H7 (cell line): Measurements from ENCODE around the gene IARS2. TPM values are rescaled to one million over a fixed set of nuclear protein-coding genes. Genes with fewer than 3 reads are reported as not detected.
"Not testable (repeated sequence)": the region's sequence is repeated elsewhere in the genome, so short reads cannot be mapped to it uniquely, and the experiment has no call there.

ENCODE experiments used
- DNase-seq: peaks from one replicate; pipeline ENCODE4 v3.0.0; 2012
- H3K27me3 ChIP-seq: 2 replicates; pipeline ENCODE4 v1.6.0; 2011; ENCODE audit warnings: mild to moderate bottlenecking, low read length; ENCODE audit not compliant: control insufficient read depth, insufficient read depth
- H3K36me3 ChIP-seq: replicated peaks from 2 replicates; pipeline ENCODE4 v1.5.1; 2011; ENCODE audit warnings: low read length; ENCODE audit not compliant: control insufficient read depth, insufficient read depth
- H3K4me3 ChIP-seq: 2 replicates; pipeline ENCODE4 v1.5.1; 2011; ENCODE audit warnings: low read depth, mild to moderate bottlenecking, control low read depth, low read length, moderate library complexity; ENCODE audit not compliant: insufficient read depth
- total RNA-seq: library from RNA; depleted of rRNA; stranded (reverse); fragments of >200 nt; shearing (Covaris generic); gene quantifications from 2 replicates; pipeline ENCODE4 v1.2.3, GENCODE V29; 2014; rRNA removed

Gene IARS2
- total RNA-seq, 1 experiment from 2014 or later: 119 TPM

DNA sequence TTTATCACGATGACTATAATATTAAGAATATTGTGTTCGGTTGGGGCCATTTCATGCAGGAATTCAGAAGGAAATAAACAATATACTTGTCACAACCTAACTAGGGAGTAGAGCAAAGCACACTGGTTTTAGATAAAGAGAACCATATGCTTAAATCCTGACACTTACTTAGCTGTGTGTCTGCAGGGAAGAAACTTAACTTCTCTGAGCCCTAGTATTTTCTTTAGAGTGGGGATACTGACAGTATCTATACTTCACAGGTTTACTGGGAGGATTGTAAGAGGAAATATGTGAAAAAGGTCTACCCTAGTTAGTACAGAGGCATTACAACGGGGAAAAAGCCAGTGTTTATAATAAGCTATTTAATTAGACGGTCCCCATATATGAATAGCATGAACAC is 72.9 kb downstream of the IARS2 start:
- Histone ChIP-seq H3K36me3 (peaks cover 22% of the 10 kb centered on the region), H3K4me3 (no peak overlapping the region)

DNA sequence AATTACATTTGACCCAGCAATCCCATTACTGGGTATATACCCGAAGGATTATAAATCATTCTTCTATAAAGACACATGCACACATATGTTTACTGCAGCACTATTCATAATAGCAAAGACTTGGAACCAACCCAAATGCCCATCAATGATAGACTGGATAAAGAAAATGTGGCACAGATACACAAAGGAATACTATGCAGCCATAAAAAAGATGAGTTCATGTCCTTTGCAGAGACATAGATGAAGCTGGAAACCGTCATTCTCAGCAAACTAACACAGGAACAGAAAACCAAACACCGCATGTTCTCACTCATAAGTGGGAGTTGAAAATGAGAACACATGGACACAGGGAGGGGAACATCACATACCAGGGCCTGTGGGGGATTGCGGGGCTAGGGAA is 76.0 kb downstream of the IARS2 start:
- peaks cover 20% of the 10 kb centered on the region for H3K36me3 ChIP-seq
- DNase-seq, H3K27me3 ChIP-seq, H3K4me3 ChIP-seq: not testable (repeated sequence)

More for the DNA sequence above, 72.9 kb downstream of the IARS2 start:
- H3K27me3 ChIP-seq: no peaks in the 10 kb centered on the region
- no peak for DNase-seq

DNA sequence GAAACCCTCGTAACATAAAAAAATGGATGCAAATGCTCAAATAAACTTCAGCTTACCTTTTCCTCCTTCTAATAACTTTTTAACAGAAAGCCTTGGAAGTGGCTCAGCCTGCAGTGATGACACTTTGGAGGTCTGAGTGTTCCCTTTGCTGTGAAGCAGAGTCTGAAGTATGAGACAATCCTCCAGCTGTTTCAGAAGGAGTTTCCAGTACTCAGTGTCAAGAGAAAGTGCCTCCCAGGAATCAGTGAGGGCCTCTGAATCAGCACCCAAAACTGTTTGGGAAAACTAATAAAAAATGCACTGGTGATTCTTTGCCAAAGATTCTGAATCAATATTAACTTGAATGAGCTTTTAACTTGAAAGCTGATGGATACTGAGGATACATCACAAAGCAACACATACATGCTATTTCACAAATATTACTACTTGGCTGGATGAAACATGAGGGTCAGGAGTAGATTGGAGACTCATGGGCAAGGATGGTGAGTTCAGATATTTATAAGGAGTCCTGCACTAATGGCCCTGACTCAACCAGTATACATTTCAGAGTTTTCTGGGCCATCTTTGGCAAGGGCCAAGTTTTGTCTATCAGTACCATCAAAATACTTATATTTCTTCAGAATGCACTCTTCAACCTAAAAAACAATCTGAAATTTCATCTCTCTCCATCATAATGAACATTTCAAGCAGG is 77.0 kb downstream of the IARS2 start:
- no peaks in the 10 kb centered on the region for H3K27me3 ChIP-seq
- peaks cover 18% of the 10 kb centered on the region for H3K36me3 ChIP-seq
- DNase-seq: no peak
- H3K4me3 ChIP-seq: no peak overlapping the region

DNA sequence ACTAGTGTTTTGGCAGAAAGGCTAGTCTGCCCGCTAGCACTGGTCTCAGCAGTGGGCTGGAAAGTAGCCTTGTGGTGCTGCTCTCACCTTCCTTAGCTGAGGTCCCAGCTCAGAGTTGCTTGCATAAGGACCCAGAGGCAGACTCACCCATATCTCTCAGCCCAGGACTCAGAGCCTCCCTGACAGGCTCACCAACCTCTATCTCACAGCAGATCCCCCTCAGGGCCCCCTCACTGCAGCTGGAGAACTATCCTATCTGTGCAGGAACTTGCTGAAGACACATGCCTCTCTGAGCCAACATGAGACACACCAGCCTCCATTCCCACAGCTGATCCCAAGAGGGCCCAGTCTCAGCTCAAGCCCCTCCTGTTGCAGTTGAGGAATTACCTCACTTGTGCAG is 82.6 kb downstream of the IARS2 start:
- no peak for DNase-seq
- peaks cover 6% of the 10 kb centered on the region for H3K36me3 ChIP-seq
- H3K27me3 ChIP-seq: no peaks in the 10 kb centered on the region
- H3K4me3 ChIP-seq: no peak overlapping the region

- Histone ChIP-seq H3K27me3 (no peaks in the 10 kb centered on the region), H3K4me3 (no peak overlapping the region), H3K36me3 (peaks cover 4% of the 10 kb centered on the region)
- no peak for DNase-seq
Observed at GRCh38 chr1:220182111-220182510, 88.2 kb downstream of the IARS2 start.

- Histone ChIP-seq H3K36me3 (peaks cover 4% of the 10 kb centered on the region), H3K27me3 (no peaks in the 10 kb centered on the region), H3K4me3 (no peak overlapping the region)
- no peak for DNase-seq
Observed at GRCh38 chr1:220182656-220183055, 88.7 kb downstream of the IARS2 start.

DNA sequence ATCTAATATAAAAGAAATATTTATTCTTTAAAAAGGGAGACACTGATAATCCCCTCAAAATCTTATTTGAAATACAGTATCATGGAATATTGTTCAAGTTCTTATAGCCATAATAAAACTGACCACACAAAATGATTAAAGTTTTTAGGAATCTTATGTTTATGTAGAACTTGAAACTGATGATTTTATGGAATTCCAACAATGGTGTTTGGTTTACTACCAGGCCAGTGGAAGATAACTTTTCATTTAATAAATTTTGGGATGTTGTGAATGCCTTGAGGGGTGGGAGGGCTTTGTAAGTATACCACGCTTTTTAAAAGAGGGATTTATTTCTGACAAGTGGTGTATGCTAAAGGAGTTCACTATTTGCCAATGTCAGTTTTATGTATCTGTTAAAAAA is 90.6 kb downstream of the IARS2 start:
- DNase-seq: no peak
- Histone ChIP-seq H3K36me3 (peaks cover 7% of the 10 kb centered on the region), H3K27me3 (no peaks in the 10 kb centered on the region), H3K4me3 (no peak overlapping the region)

DNA sequence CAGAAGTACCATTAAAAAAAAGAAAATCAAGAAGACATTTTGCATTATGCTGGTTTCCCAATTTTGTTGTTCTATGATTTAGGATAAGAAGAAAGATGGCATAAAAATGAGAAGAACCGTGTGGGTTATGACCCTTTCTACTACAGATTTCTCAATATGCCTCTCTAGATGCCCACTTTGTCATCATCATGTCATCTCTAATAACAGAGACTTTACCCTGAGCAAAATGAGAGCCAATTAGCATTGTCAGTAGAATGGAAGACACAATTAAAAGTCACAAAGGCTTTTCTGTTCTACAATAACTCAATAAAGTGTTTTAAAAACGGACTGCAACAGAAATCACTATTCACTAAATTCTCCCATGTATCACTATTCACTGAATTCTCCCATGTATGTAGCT is 92.8 kb downstream of the IARS2 start:
- Histone ChIP-seq H3K27me3 (no peaks in the 10 kb centered on the region), H3K4me3 (no peak overlapping the region), H3K36me3 (peaks cover 9% of the 10 kb centered on the region)
- DNase-seq: no peak

DNA sequence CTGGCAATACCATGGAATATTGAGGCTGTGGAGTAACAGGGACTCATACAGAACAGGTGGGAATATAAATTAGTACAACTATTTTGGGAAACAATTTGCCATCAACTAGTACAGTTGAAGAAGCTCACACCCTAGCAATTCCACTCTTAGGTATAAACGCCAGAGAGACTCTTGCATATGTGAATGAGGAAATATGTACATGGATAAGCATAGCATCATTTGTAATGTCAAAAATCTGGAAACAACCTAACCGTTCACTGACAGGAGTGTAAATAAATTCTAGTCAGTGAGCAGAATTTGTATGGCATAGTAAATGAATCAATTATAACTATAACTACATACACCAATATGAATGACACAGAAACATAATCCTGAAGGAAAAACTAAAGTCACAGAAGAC is 94.6 kb downstream of the IARS2 start:
- DNase-seq: no peak
- peaks cover 17% of the 10 kb centered on the region for H3K36me3 ChIP-seq
- no peaks in the 10 kb centered on the region for H3K27me3 ChIP-seq
- H3K4me3 ChIP-seq: no peak overlapping the region

DNA sequence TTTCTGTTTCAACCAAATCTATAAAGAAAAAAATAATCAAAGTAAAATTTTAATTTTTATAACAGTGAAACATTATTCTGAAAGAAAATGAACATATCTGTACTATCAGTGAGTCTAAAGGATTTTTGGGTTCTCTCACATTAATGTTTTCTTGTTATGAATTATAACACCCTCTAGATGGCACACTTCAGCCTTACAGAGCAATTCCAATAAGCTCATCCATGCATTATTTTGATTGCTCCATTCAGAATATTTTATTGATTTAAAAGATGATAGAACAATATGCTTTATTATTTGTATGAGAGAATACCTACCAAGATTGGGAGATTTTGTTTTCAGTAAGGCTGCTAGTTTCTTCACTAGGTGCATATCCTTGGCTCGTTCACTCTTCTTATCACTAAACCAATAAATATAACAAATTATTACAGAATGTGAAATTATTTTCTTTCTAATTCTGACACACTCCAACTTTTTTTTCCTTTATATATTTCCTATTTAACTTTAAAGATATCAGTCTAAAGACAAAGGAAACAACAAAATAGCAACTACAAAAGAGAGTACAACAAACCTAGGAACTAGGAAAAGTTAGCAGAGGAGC is 95.9 kb downstream of the IARS2 start:
- Histone ChIP-seq H3K36me3 (peaks cover 17% of the 10 kb centered on the region), H3K27me3 (no peaks in the 10 kb centered on the region), H3K4me3 (no peak overlapping the region)
- DNase-seq: no peak

- H3K27me3 ChIP-seq: no peaks in the 10 kb centered on the region
- no peak for DNase-seq
- H3K4me3 ChIP-seq: no peak overlapping the region
- H3K36me3 ChIP-seq: peaks cover 17% of the 10 kb centered on the region
Observed at GRCh38 chr1:220195701-220196100, 101.8 kb downstream of the IARS2 start.

Other genes starting within 250 kb of the IARS2 start
- 0.15 and 0.17 TPM in 2 replicates for gene SLC30A10, start 165.6 kb upstream of the IARS2 start, total RNA-seq
- 161 and 180 TPM in 2 replicates for gene EPRS1, start 47.6 kb upstream of the IARS2 start, total RNA-seq
- gene BPNT1, start 4.3 kb upstream of the IARS2 start, total RNA-seq: 26.4 and 27.5 TPM in 2 replicates
- 32.4 and 43.5 TPM in 2 replicates for gene RAB3GAP2, start 178.3 kb downstream of the IARS2 start, total RNA-seq